NCI-H1694 treated with DMSO at 0.1 percent for 48 hours (cell line): ENCODE measurements around the gene FLRT1.
"Not testable (repeated sequence)": the region's sequence is repeated elsewhere in the genome, so short reads cannot be mapped to it uniquely, and the experiment has no call there.

Source experiments
- DNase-seq: peaks from one replicate; lab custom pipeline; 2025; lab: John Stamatoyannopoulos, UW

Gene FLRT1

GRCh38 chr11:64025205-64025604, 10.5 kb upstream of the FLRT1 start:
- DNase-seq = no peak

GRCh38 chr11:64026575-64027205, 9.0 kb upstream of the FLRT1 start:
- no peak for DNase-seq

- no peak for DNase-seq
Observed at GRCh38 chr11:64027651-64028397, 7.9 kb upstream of the FLRT1 start.

- no peak for DNase-seq
Observed at GRCh38 chr11:64028398-64029115, 7.2 kb upstream of the FLRT1 start.

- no peak for DNase-seq
Observed at GRCh38 chr11:64029773-64030172, 6.0 kb upstream of the FLRT1 start.

GRCh38 chr11:64031001-64031400, 4.7 kb upstream of the FLRT1 start:
- DNase-seq = no peak

GRCh38 chr11:64032050-64032449, 3.7 kb upstream of the FLRT1 start:
- DNase-seq = no peak

GRCh38 chr11:64034411-64034811, 1.3 kb upstream of the FLRT1 start:
- DNase-seq = no peak

GRCh38 chr11:64035081-64035524, 628 bp upstream of the FLRT1 start:
- no peak for DNase-seq

GRCh38 chr11:64036087-64037026, 626 bp downstream of the FLRT1 start:
- no peak for DNase-seq

GRCh38 chr11:64037027-64037634, 1.4 kb downstream of the FLRT1 start:
- no peak for DNase-seq

GRCh38 chr11:64038500-64038899, 2.8 kb downstream of the FLRT1 start:
- no peak for DNase-seq

- no peak for DNase-seq
Observed at GRCh38 chr11:64039012-64039665, 3.4 kb downstream of the FLRT1 start.

GRCh38 chr11:64040684-64041322, 5.1 kb downstream of the FLRT1 start:
- DNase-seq = peak; percentile 18

- no peak for DNase-seq
Observed at GRCh38 chr11:64041846-64042245, 6.1 kb downstream of the FLRT1 start.

GRCh38 chr11:64042301-64042700, 6.6 kb downstream of the FLRT1 start:
- no peak for DNase-seq

GRCh38 chr11:64043545-64043944, 7.8 kb downstream of the FLRT1 start:
- no peak for DNase-seq

GRCh38 chr11:64044730-64045393, 9.1 kb downstream of the FLRT1 start:
- DNase-seq = peak; percentile 65

- DNase-seq = no peak
Observed at GRCh38 chr11:64045700-64046099, 10.0 kb downstream of the FLRT1 start.

GRCh38 chr11:64047373-64047772, 11.6 kb downstream of the FLRT1 start:
- not testable (repeated sequence) for DNase-seq
